GM19324 (cell line): ENCODE results near the gene CD247.

Experiments used
- ATAC-seq: cut with Tn5 transposase; IDR thresholded peaks from one replicate; pipeline ENCODE4 v1.9.1; 2021; ENCODE audit warnings: mild to moderate bottlenecking, moderate library complexity; ENCODE audit not compliant: unreplicated experiment, low FRiP score

CD247 gene

GRCh38 chr1:167420510-167420909, 97.8 kb downstream of the CD247 start:
- ATAC-seq: no peak

- no peak for ATAC-seq
These were observed 99.1 kb downstream of the CD247 start for GRCh38 chr1:167419245-167419644.

GRCh38 chr1:167418391-167418790, 99.9 kb downstream of the CD247 start:
- ATAC-seq: no peak

GRCh38 chr1:167416506-167416905, 101.8 kb downstream of the CD247 start:
- ATAC-seq: no peak

- ATAC-seq: no peak
These were observed 105.0 kb downstream of the CD247 start for GRCh38 chr1:167413328-167413727.

- ATAC-seq: no peak
These were observed 105.4 kb downstream of the CD247 start for GRCh38 chr1:167412920-167413319.

GRCh38 chr1:167412072-167412471, 106.3 kb downstream of the CD247 start:
- ATAC-seq: no peak

GRCh38 chr1:167409183-167409582, 109.1 kb downstream of the CD247 start:
- ATAC-seq: no peak

GRCh38 chr1:167408355-167408754, 110.0 kb downstream of the CD247 start:
- no peak for ATAC-seq

- no peak for ATAC-seq
These were observed 113.4 kb downstream of the CD247 start for GRCh38 chr1:167404908-167405307.

- ATAC-seq: no peak
These were observed 114.0 kb downstream of the CD247 start for GRCh38 chr1:167404161-167404888.

GRCh38 chr1:167401260-167401873, 117.0 kb downstream of the CD247 start:
- no peak for ATAC-seq

- no peak for ATAC-seq
These were observed 117.9 kb downstream of the CD247 start for GRCh38 chr1:167400359-167400953.

GRCh38 chr1:167392200-167392696, 126.1 kb downstream of the CD247 start:
- no peak for ATAC-seq

GRCh38 chr1:167388976-167389375, 129.4 kb downstream of the CD247 start:
- ATAC-seq: no peak

GRCh38 chr1:167387251-167387910, 130.9 kb downstream of the CD247 start:
- no peak for ATAC-seq
